Tibial nerve (tissue), 3 donors: ENCODE data around the gene GAPDH.
"Not testable (repeated sequence)": the region's sequence is repeated elsewhere in the genome, so short reads cannot be mapped to it uniquely, and the experiment has no call there.

Source experiments
- CTCF ChIP-seq, 5 experiments: fragments of 200-600 bp in 3 of 5; fragments of 450-650 bp in 2 of 5; sonication (generic) in 3 of 5; IDR thresholded peaks; one replicate each; pipeline ENCODE4 v1.5.1; 2016 to 2019; ENCODE audit warnings: antibody characterized with exemption in 5 of 5, mild to moderate bottlenecking in 3 of 5, moderate library complexity in 2 of 5
- POLR2A ChIP-seq, 2 donors: fragments of 450-650 bp; IDR thresholded peaks; one replicate each; pipeline ENCODE4 v1.6.1; 2017; ENCODE audit warnings: antibody characterized with exemption in 2 of 2, mild to moderate bottlenecking in 2 of 2, moderate library complexity in 2 of 2

- TF ChIP-seq CTCF (IDR thresholded peaks at IDR 0.05) = peak in 4 of 5 experiments; percentile 14 to 45 (median 30)
- TF ChIP-seq POLR2A (IDR thresholded peaks at IDR 0.05) = not testable (repeated sequence)
These were observed 23.9 kb downstream of the GAPDH start for GRCh38 chr12:6558014-6558760.
